GM19372 (cell line): Measurements from ENCODE around the gene MZT2A.
"Not testable (repeated sequence)": the region's sequence is repeated elsewhere in the genome, so short reads cannot be mapped to it uniquely, and the experiment has no call there.

Experiments
- ATAC-seq: cut with Tn5 transposase; IDR thresholded peaks from one replicate; pipeline ENCODE4 v1.9.1; 2021; ENCODE audit warnings: mild to moderate bottlenecking, low read depth, moderate library complexity; ENCODE audit not compliant: unreplicated experiment

MZT2A gene, protein sequence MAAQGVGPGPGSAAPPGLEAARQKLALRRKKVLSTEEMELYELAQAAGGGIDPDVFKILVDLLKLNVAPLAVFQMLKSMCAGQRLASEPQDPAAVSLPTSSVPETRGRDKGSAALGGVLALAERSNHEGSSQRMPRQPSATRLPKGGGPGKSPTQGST

DNA sequence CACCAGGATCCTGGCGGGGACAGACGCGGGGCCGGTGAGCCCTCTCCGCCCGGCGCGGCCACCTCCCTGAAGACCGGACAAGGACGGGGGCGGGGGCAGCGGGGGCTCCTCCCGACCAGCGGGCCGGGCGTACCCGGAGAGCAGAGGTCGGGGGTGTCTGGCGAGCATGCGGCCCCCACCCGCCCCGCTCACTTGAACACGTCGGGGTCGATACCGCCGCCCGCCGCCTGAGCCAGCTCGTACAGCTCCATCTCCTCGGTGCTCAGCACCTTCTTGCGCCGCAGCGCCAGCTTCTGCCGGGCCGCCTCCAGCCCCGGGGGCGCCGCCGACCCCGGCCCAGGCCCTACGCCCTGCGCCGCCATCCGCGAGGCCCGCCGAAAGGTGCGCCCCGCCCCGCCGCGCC is at the start of gene MZT2A:
Gene MZT2A, minus strand, starts transcription at position 383 of the 403 bp plus-strand sequence. Its CDS starts 21 bp downstream, at position 362.
- peak; percentile 11 for ATAC-seq

DNA sequence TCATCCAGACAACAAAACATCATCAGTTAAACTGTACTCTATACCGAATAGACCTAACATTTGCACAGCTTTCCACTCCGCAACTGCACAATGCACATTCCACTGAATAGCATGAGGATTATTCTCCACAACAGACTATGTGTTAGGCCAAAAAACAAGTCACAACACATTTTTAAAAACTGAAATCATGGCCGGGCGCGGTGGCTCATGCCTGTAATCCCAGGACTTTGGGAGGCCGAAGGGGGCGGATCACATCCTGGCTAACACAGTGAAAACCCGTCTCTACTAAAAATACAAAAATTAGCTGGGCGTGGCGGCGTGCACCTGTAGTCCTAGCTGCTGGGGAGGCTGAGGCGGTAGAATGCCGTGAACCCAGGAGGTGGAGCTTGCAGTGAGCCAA is 46.7 kb upstream of the MZT2A start:
- ATAC-seq = not testable (repeated sequence)

GRCh38 chr2:131536841-131537240 is 44.6 kb upstream of the MZT2A start:
- not testable (repeated sequence) for ATAC-seq

DNA sequence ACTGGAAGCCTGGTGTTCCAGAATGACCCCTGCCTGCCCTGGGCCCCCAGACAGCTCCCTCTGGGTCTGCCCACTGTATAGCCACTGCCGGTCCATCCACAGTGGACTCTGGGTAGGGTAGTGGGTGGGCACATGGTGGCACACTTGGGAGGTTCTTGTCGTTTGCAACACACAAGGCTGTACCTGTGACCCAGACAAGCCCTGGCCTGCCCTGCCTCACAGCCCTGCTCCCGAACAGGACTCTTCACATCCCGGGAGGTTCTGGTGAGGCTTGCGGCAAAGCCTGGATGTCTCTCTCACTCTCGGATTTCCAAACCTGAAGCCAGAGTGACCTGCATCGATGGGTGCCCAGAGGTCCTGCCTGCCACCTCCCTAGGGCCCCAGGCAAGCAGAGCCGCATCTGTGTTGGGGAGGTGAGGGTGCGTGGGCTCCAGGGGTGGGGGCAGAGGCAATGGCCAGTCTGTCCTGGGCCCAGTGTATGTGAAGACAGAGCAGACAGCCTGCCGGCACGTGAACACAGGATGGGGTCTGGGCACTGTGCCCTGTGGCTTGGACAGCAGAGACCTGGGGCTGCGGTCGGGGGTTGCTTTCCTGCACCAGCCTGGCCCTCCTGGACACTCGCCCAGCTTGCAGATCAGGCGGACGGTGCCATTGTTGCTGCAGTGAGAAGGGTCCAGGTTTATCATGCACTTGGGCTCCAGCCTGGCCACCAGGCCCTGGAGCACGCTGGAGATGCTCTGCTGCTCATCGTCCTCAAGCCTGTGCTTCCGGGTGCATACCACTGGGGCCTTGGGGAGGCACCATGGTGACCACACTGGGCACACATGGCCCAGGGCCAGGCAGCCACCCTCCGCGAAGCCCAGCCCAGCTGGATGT is 44.0 kb upstream of the MZT2A start:
- not testable (repeated sequence) for ATAC-seq

DNA sequence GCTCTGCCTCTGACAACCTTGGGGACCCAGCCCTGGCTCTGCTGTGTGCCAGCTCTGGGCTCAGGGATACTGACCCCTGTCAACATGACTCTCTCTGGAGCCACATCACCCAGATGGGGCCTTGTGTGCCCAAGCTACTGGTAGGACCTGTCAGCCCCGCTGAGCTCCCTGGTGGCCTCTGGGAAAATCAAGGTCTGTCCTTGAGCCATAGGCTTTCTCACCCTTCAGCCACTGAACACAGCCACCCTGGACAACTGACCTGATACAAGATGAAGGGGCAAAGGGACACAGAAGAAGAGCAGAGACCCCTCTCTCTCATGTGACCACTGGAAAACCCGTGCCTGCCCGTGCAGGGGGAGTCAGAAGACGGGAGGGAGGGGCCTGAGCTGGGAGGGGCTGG is 43.3 kb upstream of the MZT2A start:
- no peak for ATAC-seq

- not testable (repeated sequence) for ATAC-seq
These were observed 42.8 kb upstream of the MZT2A start for GRCh38 chr2:131534965-131535364.

DNA sequence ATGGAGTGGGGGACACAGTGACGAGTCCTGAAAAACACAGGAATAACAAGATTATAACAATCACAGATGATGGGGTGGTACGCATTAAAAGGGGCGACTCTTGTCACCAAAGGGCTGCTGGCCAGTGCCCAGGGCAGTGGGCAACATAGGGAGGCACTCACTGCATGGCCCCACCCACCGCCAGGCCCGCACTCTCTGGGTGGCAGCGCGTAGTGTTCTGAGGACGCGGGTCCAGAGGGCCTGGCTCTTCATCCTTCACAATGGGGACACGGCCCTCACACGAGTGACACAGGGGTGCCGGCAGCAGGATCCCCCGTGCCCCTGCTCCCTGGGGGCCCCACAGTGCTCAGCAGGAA is 42.1 kb upstream of the MZT2A start:
- not testable (repeated sequence) for ATAC-seq

GRCh38 chr2:131533609-131534316 is 41.6 kb upstream of the MZT2A start:
- not testable (repeated sequence) for ATAC-seq

DNA sequence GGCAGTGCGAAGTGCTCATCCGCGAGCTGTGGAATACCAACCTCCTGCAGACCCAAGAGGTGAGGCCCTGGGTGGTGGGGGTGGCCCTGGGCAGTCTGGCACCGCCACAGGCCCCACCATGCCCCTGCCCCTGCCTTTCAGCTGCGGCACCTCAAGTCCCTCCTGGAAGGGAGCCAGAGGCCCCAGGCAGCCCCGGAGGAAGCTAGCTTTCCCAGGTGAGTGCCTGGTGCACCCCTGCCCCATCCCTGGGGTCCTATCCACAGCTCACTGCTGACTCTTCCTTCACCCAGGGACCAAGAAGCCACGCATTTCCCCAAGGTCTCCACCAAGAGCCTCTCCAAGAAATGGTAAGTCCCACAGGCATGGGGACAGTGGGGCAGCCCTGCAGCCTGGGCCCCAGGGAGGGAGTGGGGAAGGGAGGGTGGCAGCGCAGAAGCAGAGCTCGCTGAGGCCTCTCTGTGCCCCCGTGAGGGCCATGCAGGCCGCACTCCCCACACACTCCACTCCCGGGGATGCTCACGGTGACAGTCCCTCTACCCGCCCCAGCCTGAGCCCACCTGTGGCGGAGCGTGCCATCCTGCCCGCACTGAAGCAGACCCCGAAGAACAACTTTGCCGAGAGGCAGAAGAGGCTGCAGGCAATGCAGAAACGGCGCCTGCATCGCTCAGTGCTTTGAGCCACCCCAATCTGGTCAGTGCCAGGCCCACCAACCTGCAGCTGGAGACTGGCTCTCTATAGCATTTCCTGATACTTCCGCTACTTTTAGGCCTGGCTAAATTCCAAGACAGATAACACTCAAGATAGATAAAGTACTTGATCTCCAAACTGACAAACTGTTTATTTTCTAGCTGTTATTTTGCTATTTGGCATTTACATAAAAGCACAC is 40.8 kb upstream of the MZT2A start:
- not testable (repeated sequence) for ATAC-seq

GRCh38 chr2:131531547-131532185 is 39.5 kb upstream of the MZT2A start:
- ATAC-seq = not testable (repeated sequence)

GRCh38 chr2:131530626-131531344 is 38.6 kb upstream of the MZT2A start:
- not testable (repeated sequence) for ATAC-seq

GRCh38 chr2:131529864-131530445 is 37.8 kb upstream of the MZT2A start:
- ATAC-seq = not testable (repeated sequence)

GRCh38 chr2:131528981-131529863 is 37.0 kb upstream of the MZT2A start:
- ATAC-seq = peak; percentile 47

GRCh38 chr2:131527131-131528001 is 35.2 kb upstream of the MZT2A start, which contains the start of gene CCDC74A:
Gene CCDC74A (plus strand): TSS chr2:131527888. CDS start chr2:131527971, 83 bp downstream.
- peak; percentile 81 for ATAC-seq

DNA sequence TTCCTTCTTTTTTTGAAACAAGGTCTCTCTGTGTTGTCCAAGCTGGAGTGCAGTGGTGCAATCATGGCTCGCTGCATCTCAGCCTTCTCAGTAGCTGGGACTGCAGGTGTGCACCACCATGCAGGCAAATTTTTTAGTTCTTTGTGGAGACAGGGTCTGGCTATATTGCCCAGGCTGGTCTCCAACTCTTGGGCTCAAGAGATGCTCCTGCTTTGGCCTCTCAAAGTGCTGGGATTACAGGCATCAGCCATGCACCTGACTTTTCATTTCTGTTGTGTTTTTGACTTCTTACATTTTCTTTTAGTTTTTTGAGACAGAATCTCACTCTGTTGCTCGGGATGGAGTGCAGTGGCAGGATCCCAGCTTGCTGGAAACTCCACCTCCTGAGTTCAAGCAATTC is 33.1 kb upstream of the MZT2A start:
- not testable (repeated sequence) for ATAC-seq

DNA sequence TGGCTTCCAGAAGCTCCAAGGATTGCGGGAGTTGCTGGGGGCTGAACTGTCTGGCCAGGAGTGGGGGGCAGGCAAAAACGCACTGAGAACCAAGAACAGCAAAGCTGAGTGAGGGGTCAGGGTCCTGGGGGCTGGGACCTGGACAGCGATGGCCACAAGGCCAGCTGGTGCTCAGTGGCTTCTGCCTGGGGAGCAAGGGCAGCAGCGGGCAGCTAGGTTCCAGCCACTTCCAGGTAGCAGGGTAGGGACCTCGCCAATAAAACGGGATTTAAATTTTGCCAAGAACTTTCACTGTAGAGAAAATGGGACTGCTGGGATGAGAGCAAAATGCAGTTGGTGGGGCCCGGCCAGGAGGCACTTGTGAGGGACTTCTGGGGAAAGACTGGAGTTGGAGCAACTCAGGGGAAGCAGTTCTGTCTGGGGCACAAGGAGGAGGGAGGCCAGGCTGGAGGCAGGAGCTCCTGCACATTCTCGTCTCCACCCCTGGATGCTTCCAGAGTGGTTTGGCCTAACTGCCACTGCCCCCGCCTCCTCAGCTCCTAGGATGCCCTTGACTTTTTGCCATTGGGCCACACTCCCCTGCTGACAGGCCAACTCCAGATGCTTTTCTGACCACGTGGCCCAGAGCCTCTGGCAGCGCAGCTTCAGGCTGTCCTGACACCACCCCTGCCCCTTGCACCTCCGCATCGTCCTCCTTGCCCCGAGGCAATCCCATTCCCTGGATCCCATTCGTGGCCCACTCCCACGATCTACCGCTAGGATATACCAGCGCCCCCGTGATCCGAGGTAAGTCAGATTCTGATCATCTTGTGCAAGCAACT is 30.0 kb upstream of the MZT2A start:
- ATAC-seq = no peak
